SU-DHL-6 (cell line): ENCODE measurements around the gene SLC25A34.

ENCODE experiments used
- H2AFZ ChIP-seq: fragments of 200-600 bp; sonication (generic); 2 replicates; pipeline ENCODE4 v1.6.1; 2014; ENCODE audit warnings: low read depth, mild to moderate bottlenecking, moderate library complexity, mixed read lengths, antibody characterized with exemption, low read length; ENCODE audit not compliant: severe bottlenecking
- H3F3A ChIP-seq: fragments of 200-600 bp; shearing (Covaris generic); 2 replicates; pipeline ENCODE4 v1.6.0; 2016; ENCODE audit warnings: antibody characterized with exemption, mild to moderate bottlenecking; ENCODE audit not compliant: insufficient read depth
- H3K27ac ChIP-seq: fragments of 200-600 bp; sonication (generic); 2 replicates; pipeline ENCODE4 v1.5.1; 2016; ENCODE audit warnings: low read depth, mild to moderate bottlenecking, low read length, moderate library complexity, mixed read lengths
- H3K27me3 ChIP-seq: fragments of 200-600 bp; sonication (generic), shearing (Covaris generic); 2 replicates; pipeline ENCODE4 v1.6.0; 2014; ENCODE audit warnings: mild to moderate bottlenecking, low read length
- H3K36me3 ChIP-seq: fragments of 200-600 bp; sonication (generic); 2 replicates; pipeline ENCODE4 v1.6.1; 2014; ENCODE audit warnings: mild to moderate bottlenecking, low read length, mixed read lengths
- H3K4me2 ChIP-seq: fragments of 300-600, 200-600 bp; shearing (Covaris generic), sonication (generic); 2 replicates; pipeline ENCODE4 v1.6.0; 2014; ENCODE audit warnings: low read length, low read depth, mild to moderate bottlenecking; ENCODE audit not compliant: poor library complexity, severe bottlenecking
- H3K4me3 ChIP-seq: fragments of 200-600 bp; sonication (generic); 2 replicates; pipeline ENCODE4 v1.5.1; 2014; ENCODE audit warnings: antibody characterized with exemption, low read length, mild to moderate bottlenecking, mixed read lengths; ENCODE audit not compliant: insufficient read depth, poor library complexity, severe bottlenecking
- H3K79me2 ChIP-seq: fragments of 200-600 bp; sonication (generic); 2 replicates; pipeline ENCODE4 v1.6.1; 2014; ENCODE audit warnings: mild to moderate bottlenecking, low read length, moderate library complexity; ENCODE audit not compliant: insufficient read depth
- H3K9ac ChIP-seq: fragments of 200-600 bp; sonication (generic); 2 replicates; pipeline ENCODE4 v1.7.0; 2014; ENCODE audit warnings: mild to moderate bottlenecking, low read length
- H3K9me2 ChIP-seq: fragments of 200-600 bp; sonication (generic); replicated peaks from 2 replicates; pipeline ENCODE4 v1.6.1; 2014; ENCODE audit warnings: low read length; ENCODE audit not compliant: insufficient read depth
- H3K9me3 ChIP-seq: fragments of 200-600 bp; sonication (generic); 2 replicates; pipeline ENCODE4 v1.6.1; 2014; ENCODE audit warnings: low read length, mixed read lengths; ENCODE audit not compliant: insufficient read depth
- H4K20me1 ChIP-seq: fragments of 200-600 bp; sonication (generic); 2 replicates; pipeline ENCODE4 v1.6.1; 2014; ENCODE audit warnings: low read depth, mild to moderate bottlenecking, antibody characterized with exemption, low read length, moderate library complexity, mixed read lengths
- EZH2phosphoT487 ChIP-seq: fragments of 200-600 bp; sonication (generic), shearing (Covaris generic); conservative IDR thresholded peaks from 2 replicates; pipeline ENCODE4 v1.6.1; 2018; ENCODE audit warnings: mild to moderate bottlenecking, antibody characterized with exemption, low read length, moderate library complexity, mixed read lengths
- TF ChIP-seq, protein P1 (sequence below): fragments of 200-600 bp; sonication (generic); IDR thresholded peaks from one replicate; pipeline ENCODE4 v1.5.1; 2017; ENCODE audit warnings: antibody characterized with exemption, mild to moderate bottlenecking, low read length, moderate library complexity; ENCODE audit not compliant: insufficient read depth, poor library complexity, severe bottlenecking

The SLC25A34 gene

DNA sequence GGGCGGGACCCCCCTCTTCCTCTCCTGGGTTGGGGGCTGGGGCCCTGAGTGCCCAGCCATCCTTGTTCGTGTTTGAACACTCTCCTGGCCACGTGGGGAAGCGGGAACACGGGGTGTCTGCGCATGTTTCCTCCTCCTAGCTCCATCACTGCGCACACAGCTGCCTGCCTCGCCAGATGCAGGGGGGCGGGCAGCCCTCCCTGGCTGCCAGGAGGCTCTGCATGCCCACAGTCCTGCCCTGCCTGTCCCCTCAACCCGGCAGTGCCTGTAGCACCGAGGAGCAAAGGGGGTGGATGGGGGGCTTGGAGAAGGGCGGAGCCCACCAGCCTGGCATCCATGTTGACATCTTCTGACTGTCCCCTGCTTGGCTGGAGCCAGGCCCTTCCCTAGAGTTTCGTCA, 1.8 kb upstream of the SLC25A34 start:
- Histone ChIP-seq H3K36me3 (no peaks in the 10 kb centered on the region), H3K27ac (no peak overlapping the region), H2AFZ (no peak overlapping the region), H3K9me2 (no peaks in the 10 kb centered on the region), H3K9me3 (no peaks in the 10 kb centered on the region), H3K9ac (no peak overlapping the region), H3K4me3 (no peak overlapping the region), H3K79me2 (no peaks in the 10 kb centered on the region), H4K20me1 (no peaks in the 10 kb centered on the region), H3K4me2 (no peak overlapping the region), H3K27me3 (no peaks in the 10 kb centered on the region), H3F3A (no peaks in the 10 kb centered on the region)
- TF ChIP-seq, protein P1, sequence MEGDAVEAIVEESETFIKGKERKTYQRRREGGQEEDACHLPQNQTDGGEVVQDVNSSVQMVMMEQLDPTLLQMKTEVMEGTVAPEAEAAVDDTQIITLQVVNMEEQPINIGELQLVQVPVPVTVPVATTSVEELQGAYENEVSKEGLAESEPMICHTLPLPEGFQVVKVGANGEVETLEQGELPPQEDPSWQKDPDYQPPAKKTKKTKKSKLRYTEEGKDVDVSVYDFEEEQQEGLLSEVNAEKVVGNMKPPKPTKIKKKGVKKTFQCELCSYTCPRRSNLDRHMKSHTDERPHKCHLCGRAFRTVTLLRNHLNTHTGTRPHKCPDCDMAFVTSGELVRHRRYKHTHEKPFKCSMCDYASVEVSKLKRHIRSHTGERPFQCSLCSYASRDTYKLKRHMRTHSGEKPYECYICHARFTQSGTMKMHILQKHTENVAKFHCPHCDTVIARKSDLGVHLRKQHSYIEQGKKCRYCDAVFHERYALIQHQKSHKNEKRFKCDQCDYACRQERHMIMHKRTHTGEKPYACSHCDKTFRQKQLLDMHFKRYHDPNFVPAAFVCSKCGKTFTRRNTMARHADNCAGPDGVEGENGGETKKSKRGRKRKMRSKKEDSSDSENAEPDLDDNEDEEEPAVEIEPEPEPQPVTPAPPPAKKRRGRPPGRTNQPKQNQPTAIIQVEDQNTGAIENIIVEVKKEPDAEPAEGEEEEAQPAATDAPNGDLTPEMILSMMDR, result no peak
- TF ChIP-seq EZH2phosphoT487, result no peak

DNA sequence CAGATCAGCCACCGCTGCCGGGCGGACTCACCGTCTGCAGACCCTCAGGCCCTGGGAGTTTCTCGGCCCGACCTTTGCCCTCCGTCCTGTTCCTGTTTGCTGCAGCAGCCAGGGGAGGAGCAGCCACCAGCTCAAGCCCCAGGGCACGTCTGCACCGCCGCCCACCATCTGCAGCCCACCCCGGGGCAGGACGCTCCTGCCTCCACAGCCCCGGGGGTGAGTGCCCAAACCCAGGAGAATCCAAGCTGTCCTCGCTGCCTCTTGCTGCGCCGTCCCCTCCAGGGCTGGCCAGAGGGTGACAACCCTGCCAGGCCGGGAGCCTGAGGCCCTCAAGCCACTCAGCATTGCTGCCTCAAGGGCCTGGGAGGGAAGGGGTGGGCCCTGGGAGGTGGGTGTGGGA, 1.2 kb upstream of the SLC25A34 start:
- Histone ChIP-seq H3K4me3 (no peak overlapping the region), H4K20me1 (no peaks in the 10 kb centered on the region), H3K9me3 (no peaks in the 10 kb centered on the region), H3F3A (no peaks in the 10 kb centered on the region), H3K4me2 (no peak overlapping the region), H2AFZ (no peak overlapping the region), H3K9ac (no peak overlapping the region), H3K27me3 (no peaks in the 10 kb centered on the region), H3K79me2 (no peaks in the 10 kb centered on the region), H3K27ac (no peak overlapping the region), H3K9me2 (no peaks in the 10 kb centered on the region), H3K36me3 (no peaks in the 10 kb centered on the region)
- TF ChIP-seq, protein P1, result no peak
- no peak for TF ChIP-seq EZH2phosphoT487

DNA sequence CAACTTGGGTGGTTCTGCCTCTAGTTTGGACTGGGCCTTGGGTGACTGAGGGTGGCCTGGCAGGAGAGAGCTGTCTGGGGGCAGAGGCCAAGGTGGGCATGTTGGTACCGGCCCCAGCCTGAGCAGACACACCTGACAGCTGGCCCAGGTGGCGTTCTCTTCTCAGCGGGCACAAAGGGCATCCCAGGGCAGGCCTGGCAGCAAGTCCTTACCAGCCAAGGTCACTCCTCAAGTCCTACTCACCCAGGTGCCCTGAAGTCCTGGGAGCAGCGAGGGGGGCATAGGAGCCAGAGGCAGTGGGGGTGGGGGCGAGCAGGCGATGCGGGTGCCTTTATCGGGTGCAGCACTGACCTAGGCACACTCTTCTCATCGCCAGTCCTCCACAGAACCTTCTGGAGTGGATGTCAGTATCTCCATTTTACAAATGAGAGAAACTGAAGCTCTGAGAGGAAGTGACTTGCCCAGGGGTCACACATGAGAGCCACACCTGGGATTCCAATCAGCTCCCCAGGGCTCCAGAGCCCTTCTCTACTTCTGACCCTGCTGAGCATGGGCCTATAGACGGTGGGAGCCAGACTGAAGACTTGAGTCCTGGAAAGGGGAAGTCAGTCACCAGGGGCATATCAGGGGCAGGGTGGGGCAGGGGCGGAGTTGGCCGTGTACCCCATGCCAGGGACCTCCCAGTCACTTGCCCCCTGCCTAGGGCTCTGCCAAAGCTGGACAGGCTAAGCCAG, 587 bp upstream of the SLC25A34 start:
- no peak overlapping the region for H2AFZ ChIP-seq
- H3K79me2 ChIP-seq, result no peaks in the 10 kb centered on the region
- TF ChIP-seq EZH2phosphoT487, result no peak
- TF ChIP-seq, protein P1, result no peak
- no peak overlapping the region for H3K4me2 ChIP-seq
- no peaks in the 10 kb centered on the region for H3K36me3 ChIP-seq
- no peaks in the 10 kb centered on the region for H4K20me1 ChIP-seq
- no peaks in the 10 kb centered on the region for H3K9me2 ChIP-seq
- no peaks in the 10 kb centered on the region for H3K27me3 ChIP-seq
- no peaks in the 10 kb centered on the region for H3K9me3 ChIP-seq
- H3F3A ChIP-seq, result no peaks in the 10 kb centered on the region
- no peak overlapping the region for H3K27ac ChIP-seq
- no peak overlapping the region for H3K4me3 ChIP-seq
- H3K9ac ChIP-seq, result no peak overlapping the region
